WTC11 (cell line): ENCODE data around the gene LAMP5. TPM values are rescaled to one million over a fixed set of nuclear protein-coding genes. Genes with fewer than 3 reads are reported as not detected.

Source experiments
- ATAC-seq: fragments of 200-7000 bp; cut with Tn5 transposase; 2 replicates; pipeline ENCODE4 v1.10.0; 2021; ENCODE audit warnings: mild to moderate bottlenecking, moderate library complexity
- CTCF ChIA-PET: fragments of 300-600 bp; sonication (Branson Sonifier 250); formaldehyde crosslinking; loops from one replicate; lab custom pipeline; 2021; ENCODE audit warnings: antibody characterized with exemption; lab: Charles Lee
- POLR2A ChIA-PET: fragments of 350-600 bp; sonication (Branson Sonifier 250); formaldehyde crosslinking; loops from one replicate; lab custom pipeline; 2021; ENCODE audit warnings: antibody characterized with exemption; lab: Charles Lee
- DNase-seq: peaks from one replicate; pipeline ENCODE4 v3.0.0; 2021; ENCODE audit warnings: low spot score
- H3K27ac Mint-ChIP-seq: 2 replicates; pipeline ENCODE4 v1.8.0; 2021; ENCODE audit warnings: mixed read lengths
- H3K27me3 Mint-ChIP-seq: 2 replicates; pipeline ENCODE4 v1.8.0; 2021; ENCODE audit warnings: low read depth, mild to moderate bottlenecking, moderate library complexity, mixed read lengths
- H3K36me3 Mint-ChIP-seq: 2 replicates; pipeline ENCODE4 v1.8.0; 2021; ENCODE audit warnings: mixed read lengths
- H3K4me1 Mint-ChIP-seq: 2 replicates; pipeline ENCODE4 v1.8.0; 2022; ENCODE audit warnings: mixed read lengths
- H3K4me3 Mint-ChIP-seq: 2 replicates; pipeline ENCODE4 v1.8.0; 2021; ENCODE audit warnings: mild to moderate bottlenecking, moderate library complexity, mixed read lengths
- H3K9me3 Mint-ChIP-seq: 2 replicates; pipeline ENCODE4 v1.8.0; 2021; ENCODE audit warnings: mixed read lengths
- CBFB ChIP-seq: sonication (generic); formaldehyde crosslinking; IDR thresholded peaks from 2 replicates; pipeline ENCODE4 v1.8.1; 2022; ENCODE audit warnings: mild to moderate bottlenecking, low read depth, missing genetic modification reagents
- E2F1 ChIP-seq: sonication (generic); formaldehyde crosslinking; IDR thresholded peaks from 2 replicates; pipeline ENCODE4 v1.8.0; 2022; ENCODE audit warnings: mild to moderate bottlenecking, missing genetic modification reagents
- FOXK1 ChIP-seq: sonication (generic); formaldehyde crosslinking; IDR thresholded peaks from 2 replicates; pipeline ENCODE4 v1.8.0; 2022; ENCODE audit warnings: mild to moderate bottlenecking, moderate library complexity, missing genetic modification reagents
- GABPB1 ChIP-seq: sonication (generic); formaldehyde crosslinking; IDR thresholded peaks from 2 replicates; pipeline ENCODE4 v1.8.1; 2023; ENCODE audit warnings: mild to moderate bottlenecking, missing genetic modification reagents
- USF1 ChIP-seq: sonication (generic); formaldehyde crosslinking; IDR thresholded peaks from 2 replicates; pipeline ENCODE4 v1.8.0; 2022; ENCODE audit warnings: mild to moderate bottlenecking, missing genetic modification reagents
- ZBTB21 ChIP-seq: sonication (generic); formaldehyde crosslinking; IDR thresholded peaks from 2 replicates; pipeline ENCODE4 v1.8.1; 2023; ENCODE audit warnings: mild to moderate bottlenecking, missing genetic modification reagents, borderline replicate concordance
- ZNF396 ChIP-seq: fragments of 250-450 bp; sonication (Bioruptor Pico); IDR thresholded peaks from 2 replicates; pipeline ENCODE4 v1.8.0; 2021; ENCODE audit warnings: mild to moderate bottlenecking, moderate library complexity, borderline replicate concordance
- ZNF425 ChIP-seq: fragments of 250-450 bp; sonication (Bioruptor Pico); conservative IDR thresholded peaks from 2 replicates; pipeline ENCODE4 v1.9.0; 2021; ENCODE audit warnings: mild to moderate bottlenecking
- ZSCAN18 ChIP-seq: fragments of 250-450 bp; sonication (Bioruptor Pico); IDR thresholded peaks from 2 replicates; pipeline ENCODE4 v2.1.2; 2022; ENCODE audit warnings: mild to moderate bottlenecking, moderate library complexity
- total RNA-seq: library from RNA; stranded (reverse); gene quantifications from 3 replicates; pipeline ENCODE4 v1.2.3, GENCODE V29; 2021
- TF ChIP-seq, protein P1 (sequence below): sonication (generic); formaldehyde crosslinking; conservative IDR thresholded peaks from 2 replicates; pipeline ENCODE4 v1.8.1; 2023; ENCODE audit warnings: mild to moderate bottlenecking, low read depth, missing genetic modification reagents, moderate library complexity
- TF ChIP-seq, protein P2 (sequence below): fragments of 250-450 bp; sonication (Bioruptor Pico); IDR thresholded peaks from 2 replicates; pipeline ENCODE4 v1.8.0; 2021; ENCODE audit warnings: mild to moderate bottlenecking
- TF ChIP-seq, protein P3 (sequence below): sonication (generic); formaldehyde crosslinking; IDR thresholded peaks from 2 replicates; pipeline ENCODE4 v1.8.1; 2023; ENCODE audit warnings: mild to moderate bottlenecking, moderate library complexity, missing genetic modification reagents
- TF ChIP-seq, protein P4 (sequence below): sonication (generic); formaldehyde crosslinking; IDR thresholded peaks from 2 replicates; pipeline ENCODE4 v1.8.1; 2022; ENCODE audit warnings: low read depth, missing genetic modification reagents, borderline replicate concordance

The LAMP5 gene
- total RNA-seq, 1 experiment from 2014 or later = 0.31 TPM

- TF ChIP-seq ZSCAN18 (CRISPR knock-in tag) (no peak), ZNF396 (no peak)
Measured at GRCh38 chr20:9487231-9487630, 27.2 kb upstream of the LAMP5 start (continued).

GRCh38 chr20:9488063-9488462 is 26.3 kb upstream of the LAMP5 start:
- POLR2A ChIA-PET = no interaction called here
- H3K4me1 Mint-ChIP-seq = peaks cover under 1% of the 10 kb centered on the region; the same call in 1 of the 2 replicates
- no peaks in the 10 kb centered on the region for H3K9me3 Mint-ChIP-seq
- ATAC-seq = no peak
- no peaks in the 10 kb centered on the region for H3K36me3 Mint-ChIP-seq
- TF ChIP-seq CBFB = no peak
- H3K4me3 Mint-ChIP-seq = no peak overlapping the region
- H3K27ac Mint-ChIP-seq = no peak overlapping the region
- no peak for DNase-seq
- peaks cover 2% of the 10 kb centered on the region for H3K27me3 Mint-ChIP-seq
- CTCF ChIA-PET = interaction anchor here (1.3 kb wide), 1 partner anchor 20 kb away, joined by 8 read pairs; no protein-coding TSS in a partner anchor

GRCh38 chr20:9490161-9490560 is 24.2 kb upstream of the LAMP5 start:
- TF ChIP-seq USF1 = no peak
- TF ChIP-seq, protein P1, sequence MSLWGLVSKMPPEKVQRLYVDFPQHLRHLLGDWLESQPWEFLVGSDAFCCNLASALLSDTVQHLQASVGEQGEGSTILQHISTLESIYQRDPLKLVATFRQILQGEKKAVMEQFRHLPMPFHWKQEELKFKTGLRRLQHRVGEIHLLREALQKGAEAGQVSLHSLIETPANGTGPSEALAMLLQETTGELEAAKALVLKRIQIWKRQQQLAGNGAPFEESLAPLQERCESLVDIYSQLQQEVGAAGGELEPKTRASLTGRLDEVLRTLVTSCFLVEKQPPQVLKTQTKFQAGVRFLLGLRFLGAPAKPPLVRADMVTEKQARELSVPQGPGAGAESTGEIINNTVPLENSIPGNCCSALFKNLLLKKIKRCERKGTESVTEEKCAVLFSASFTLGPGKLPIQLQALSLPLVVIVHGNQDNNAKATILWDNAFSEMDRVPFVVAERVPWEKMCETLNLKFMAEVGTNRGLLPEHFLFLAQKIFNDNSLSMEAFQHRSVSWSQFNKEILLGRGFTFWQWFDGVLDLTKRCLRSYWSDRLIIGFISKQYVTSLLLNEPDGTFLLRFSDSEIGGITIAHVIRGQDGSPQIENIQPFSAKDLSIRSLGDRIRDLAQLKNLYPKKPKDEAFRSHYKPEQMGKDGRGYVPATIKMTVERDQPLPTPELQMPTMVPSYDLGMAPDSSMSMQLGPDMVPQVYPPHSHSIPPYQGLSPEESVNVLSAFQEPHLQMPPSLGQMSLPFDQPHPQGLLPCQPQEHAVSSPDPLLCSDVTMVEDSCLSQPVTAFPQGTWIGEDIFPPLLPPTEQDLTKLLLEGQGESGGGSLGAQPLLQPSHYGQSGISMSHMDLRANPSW = no peak
- TF ChIP-seq FOXK1 (CRISPR knock-in tag) = no peak
- TF ChIP-seq ZBTB21 (CRISPR knock-in tag) = no peak
- TF ChIP-seq, protein P2, sequence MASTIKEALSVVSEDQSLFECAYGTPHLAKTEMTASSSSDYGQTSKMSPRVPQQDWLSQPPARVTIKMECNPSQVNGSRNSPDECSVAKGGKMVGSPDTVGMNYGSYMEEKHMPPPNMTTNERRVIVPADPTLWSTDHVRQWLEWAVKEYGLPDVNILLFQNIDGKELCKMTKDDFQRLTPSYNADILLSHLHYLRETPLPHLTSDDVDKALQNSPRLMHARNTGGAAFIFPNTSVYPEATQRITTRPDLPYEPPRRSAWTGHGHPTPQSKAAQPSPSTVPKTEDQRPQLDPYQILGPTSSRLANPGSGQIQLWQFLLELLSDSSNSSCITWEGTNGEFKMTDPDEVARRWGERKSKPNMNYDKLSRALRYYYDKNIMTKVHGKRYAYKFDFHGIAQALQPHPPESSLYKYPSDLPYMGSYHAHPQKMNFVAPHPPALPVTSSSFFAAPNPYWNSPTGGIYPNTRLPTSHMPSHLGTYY (CRISPR knock-in tag) = no peak
- TF ChIP-seq E2F1 = no peak
- no peak for TF ChIP-seq ZNF425
- TF ChIP-seq, protein P3, sequence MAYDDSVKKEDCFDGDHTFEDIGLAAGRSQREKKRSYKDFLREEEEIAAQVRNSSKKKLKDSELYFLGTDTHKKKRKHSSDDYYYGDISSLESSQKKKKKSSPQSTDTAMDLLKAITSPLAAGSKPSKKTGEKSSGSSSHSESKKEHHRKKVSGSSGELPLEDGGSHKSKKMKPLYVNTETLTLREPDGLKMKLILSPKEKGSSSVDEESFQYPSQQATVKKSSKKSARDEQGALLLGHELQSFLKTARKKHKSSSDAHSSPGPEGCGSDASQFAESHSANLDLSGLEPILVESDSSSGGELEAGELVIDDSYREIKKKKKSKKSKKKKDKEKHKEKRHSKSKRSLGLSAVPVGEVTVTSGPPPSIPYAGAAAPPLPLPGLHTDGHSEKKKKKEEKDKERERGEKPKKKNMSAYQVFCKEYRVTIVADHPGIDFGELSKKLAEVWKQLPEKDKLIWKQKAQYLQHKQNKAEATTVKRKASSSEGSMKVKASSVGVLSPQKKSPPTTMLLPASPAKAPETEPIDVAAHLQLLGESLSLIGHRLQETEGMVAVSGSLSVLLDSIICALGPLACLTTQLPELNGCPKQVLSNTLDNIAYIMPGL (CRISPR knock-in tag) = no peak
- TF ChIP-seq GABPB1 (CRISPR knock-in tag) = no peak
- TF ChIP-seq, protein P4, sequence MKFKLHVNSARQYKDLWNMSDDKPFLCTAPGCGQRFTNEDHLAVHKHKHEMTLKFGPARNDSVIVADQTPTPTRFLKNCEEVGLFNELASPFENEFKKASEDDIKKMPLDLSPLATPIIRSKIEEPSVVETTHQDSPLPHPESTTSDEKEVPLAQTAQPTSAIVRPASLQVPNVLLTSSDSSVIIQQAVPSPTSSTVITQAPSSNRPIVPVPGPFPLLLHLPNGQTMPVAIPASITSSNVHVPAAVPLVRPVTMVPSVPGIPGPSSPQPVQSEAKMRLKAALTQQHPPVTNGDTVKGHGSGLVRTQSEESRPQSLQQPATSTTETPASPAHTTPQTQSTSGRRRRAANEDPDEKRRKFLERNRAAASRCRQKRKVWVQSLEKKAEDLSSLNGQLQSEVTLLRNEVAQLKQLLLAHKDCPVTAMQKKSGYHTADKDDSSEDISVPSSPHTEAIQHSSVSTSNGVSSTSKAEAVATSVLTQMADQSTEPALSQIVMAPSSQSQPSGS (CRISPR knock-in tag) = no peak
- TF ChIP-seq, all 79 proteins: peak for 0
- 0 out of 2 replicates have a peak, but pooled peaks cover 4% of the 10 kb centered on the region for H3K9me3 Mint-ChIP-seq
- no peaks in the 10 kb centered on the region for H3K4me1 Mint-ChIP-seq
- peaks cover 2% of the 10 kb centered on the region for H3K27me3 Mint-ChIP-seq
- H3K4me3 Mint-ChIP-seq = no peak overlapping the region
- ChIA-PET CTCF (no interaction called here), POLR2A (no interaction called here)
- ATAC-seq (no peak), DNase-seq (no peak)
- no peak overlapping the region for H3K27ac Mint-ChIP-seq
- no peaks in the 10 kb centered on the region for H3K36me3 Mint-ChIP-seq
